Right kidney (tissue), 9 donors: ENCODE measurements around the gene CEP164.

Experiments used
- DNase-seq: peaks from one replicate; pipeline ENCODE4 v3.0.0-alpha.2; 2016
- long read RNA-seq, 8 donors: transcript quantifications; one replicate each; lab custom pipeline, GENCODE V29; 2026

CEP164 gene
- long read RNA-seq, donor 1, transcript CEP164-204 (5 exons, 585 nt) = major isoform, 5 of 9 reads
- long read RNA-seq, donor 1, partial matches to known transcripts = 0 of 9 reads
- long read RNA-seq, donor 1, other reads (novel, unspliced or antisense) = 0 of 9 reads
- long read RNA-seq, donor 2, partial matches to known transcripts = 0 of 5 reads
- long read RNA-seq, donor 2, other reads (novel, unspliced or antisense) = 0 of 5 reads
- long read RNA-seq, donor 3, partial matches to known transcripts = 0 of 3 reads
- long read RNA-seq, donor 3, other reads (novel, unspliced or antisense) = 0 of 3 reads
- long read RNA-seq, donor 4, transcript CEP164-205 (4 exons, 1,407 nt) = major isoform, 5 of 11 reads
- long read RNA-seq, donor 4, partial matches to known transcripts = 0 of 11 reads
- long read RNA-seq, donor 4, other reads (novel, unspliced or antisense) = 0 of 11 reads
- long read RNA-seq, donor 5, partial matches to known transcripts = 0 of 9 reads
- long read RNA-seq, donor 5, other reads (novel, unspliced or antisense) = 0 of 9 reads
- long read RNA-seq, donor 6, partial matches to known transcripts = 0 of 8 reads
- long read RNA-seq, donor 6, other reads (novel, unspliced or antisense) = 0 of 8 reads
- long read RNA-seq, donor 7, partial matches to known transcripts = 0 of 12 reads
- long read RNA-seq, donor 7, other reads (novel, unspliced or antisense) = 0 of 12 reads
- long read RNA-seq, donor 8, partial matches to known transcripts = 0 of 10 reads
- long read RNA-seq, donor 8, other reads (novel, unspliced or antisense) = 0 of 10 reads

DNA sequence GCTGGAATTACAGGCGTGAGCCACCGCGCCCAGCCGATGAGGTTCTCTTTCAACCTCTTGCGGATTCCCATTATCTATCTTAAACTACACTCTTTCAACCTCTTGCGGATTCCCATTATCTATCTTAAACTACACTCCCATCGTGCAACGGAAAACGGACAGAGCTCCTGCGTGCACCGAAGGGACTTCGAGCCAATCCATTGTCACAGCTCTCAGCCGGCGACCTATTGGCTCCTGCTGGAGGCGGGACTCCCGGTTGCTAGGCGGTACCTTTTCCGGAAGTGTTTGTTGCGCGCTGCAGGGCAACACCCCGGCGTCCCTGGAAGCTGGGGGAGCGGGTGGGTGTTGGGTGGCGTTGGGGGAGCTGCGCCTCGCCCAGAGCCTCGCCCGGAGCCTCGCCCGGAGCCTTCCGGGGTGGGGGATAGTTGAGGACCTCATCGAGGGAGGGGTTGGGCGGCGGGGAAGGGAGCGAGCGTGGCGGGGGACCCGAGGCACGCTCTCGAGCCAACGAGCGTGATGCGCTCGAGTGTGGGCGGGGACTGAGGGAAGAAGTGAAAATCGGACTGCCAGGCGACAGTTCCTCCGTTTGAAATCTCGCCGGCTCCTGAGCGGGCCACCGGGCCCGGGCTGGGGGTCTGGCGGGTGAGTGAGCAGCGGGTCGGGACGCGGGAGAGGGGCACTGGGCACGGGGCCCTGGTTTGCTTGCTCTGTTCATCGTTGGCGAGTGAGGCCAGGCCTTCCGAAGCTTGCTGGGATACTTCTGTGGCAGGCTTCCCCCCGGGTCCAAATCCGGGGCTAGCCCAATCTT is at the start of gene CEP164:
Gene CEP164 (plus strand): TSS at position 288 of the 808 bp plus-strand sequence. CDS start 10,733 bp downstream, outside the sequence.
- peak; percentile 88 for DNase-seq

DNA sequence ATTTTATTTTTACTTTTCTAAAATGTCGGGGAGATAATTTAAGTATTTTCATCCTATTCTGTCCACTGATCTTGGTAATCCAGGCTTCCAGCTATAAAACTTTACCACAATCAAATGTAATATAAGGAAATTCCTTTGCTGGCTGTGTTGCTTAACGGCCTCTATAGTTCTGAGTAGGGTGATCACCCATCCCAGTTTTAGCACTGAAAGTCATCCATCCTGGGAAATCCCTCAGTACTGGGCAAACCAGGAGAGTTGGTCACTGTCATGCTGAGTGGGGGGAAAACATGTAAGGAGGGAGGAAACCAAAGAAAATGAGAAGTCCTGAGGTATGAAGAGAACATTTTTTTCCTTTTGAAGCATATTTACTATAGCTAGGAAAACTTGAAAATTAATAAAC is 49.3 kb upstream of the CEP164 start:
- no peak for DNase-seq

DNA sequence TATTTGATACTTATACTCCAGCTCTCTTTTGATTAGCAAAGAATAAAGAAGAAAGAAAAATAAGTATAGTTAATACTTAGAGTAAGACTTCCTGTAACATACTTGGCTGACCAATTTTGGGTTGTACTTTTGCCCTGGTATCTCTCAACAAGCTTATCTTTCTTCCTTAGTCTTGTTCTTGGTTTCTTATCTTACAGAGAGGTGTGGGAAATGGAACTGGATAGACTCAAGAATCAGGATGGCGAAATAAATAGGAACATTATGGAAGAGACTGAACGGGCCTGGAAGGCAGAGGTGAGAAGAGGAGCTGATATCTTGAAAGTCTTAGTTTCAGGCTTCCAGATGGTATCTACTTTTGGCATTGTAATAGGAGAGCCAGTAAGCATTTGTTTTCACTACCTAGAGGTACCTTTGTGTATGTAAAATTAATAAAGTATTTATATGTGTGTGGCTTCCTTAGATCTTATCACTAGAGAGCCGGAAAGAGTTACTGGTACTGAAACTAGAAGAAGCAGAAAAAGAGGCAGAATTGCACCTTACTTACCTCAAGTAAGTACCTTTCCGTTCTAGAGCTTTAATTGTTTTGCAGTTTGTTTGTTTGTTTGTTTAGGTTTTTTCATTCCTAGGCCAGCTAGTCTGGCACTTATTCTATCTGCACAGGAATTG is 47.8 kb upstream of the CEP164 start:
- DNase-seq = no peak

DNA sequence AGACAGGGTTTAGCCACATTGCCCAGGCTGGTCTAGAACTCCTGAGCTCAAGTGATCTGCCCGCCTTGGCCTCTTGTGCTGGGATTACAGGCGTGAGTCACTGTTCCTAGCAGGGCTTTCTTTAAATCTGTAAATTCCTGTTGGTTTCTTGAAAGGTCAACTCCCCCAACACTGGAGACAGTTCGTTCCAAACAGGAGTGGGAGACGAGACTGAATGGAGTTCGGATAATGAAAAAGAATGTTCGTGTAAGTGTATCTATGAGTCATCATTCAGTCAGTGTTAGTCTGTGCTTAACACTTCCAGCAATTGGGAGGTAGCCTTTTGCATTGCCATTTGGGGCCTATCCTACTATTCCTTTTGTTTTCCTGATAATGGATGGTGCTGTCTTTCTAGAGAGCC is 46.5 kb upstream of the CEP164 start:
- no peak for DNase-seq

DNA sequence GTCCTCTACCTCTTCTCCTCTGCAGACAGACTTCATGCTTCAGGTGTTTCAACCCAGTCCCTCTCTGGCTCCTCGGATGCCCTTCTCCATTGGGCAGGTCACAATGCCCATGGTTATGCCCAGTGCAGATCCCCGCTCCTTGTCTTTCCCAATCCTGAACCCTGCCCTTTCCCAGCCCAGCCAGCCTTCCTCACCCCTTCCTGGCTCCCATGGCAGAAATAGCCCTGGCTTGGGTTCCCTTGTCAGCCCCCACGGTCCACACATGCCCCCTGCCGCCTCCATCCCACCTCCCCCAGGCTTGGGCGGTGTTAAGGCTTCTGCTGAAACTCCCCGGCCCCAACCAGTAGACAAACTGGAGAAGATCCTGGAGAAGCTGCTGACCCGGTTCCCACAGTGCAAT is 45.8 kb upstream of the CEP164 start:
- DNase-seq = no peak

DNA sequence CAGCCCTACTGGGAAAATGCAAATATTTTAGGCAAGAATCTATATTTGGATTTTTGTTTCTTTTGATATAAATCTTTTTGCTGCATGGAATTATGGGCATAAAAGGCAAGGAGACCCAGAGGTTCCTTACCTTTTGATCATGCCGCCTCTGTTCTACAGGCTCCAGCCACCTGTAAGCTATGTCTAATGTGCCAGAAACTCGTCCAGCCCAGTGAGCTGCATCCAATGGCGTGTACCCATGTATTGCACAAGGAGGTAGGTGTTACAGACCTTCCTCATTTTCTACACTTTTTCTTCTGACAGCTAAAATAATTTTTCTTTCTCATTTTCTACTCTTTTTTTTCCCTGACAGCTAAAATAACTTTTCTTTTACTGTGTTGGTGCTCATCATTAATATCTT is 44.7 kb upstream of the CEP164 start:
- no peak for DNase-seq

DNA sequence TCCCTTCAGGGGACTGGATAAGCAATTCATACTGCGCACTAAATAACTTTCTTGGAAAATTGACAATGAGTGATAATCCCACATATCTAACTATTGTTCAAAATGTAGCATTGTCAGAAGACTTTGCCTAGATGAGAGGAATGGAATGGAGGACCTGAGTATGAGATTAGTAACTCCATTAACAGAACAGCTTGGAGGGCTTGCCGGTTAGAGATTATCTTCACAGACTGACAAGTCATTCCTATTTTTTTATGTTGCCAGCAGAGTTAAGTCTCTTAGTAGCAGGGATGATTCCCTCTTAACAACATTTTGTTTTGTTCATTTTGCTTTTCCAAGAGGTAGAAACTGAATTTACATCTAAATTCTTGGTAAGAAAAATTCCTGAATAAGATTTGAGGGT is 43.6 kb upstream of the CEP164 start:
- no peak for DNase-seq

DNA sequence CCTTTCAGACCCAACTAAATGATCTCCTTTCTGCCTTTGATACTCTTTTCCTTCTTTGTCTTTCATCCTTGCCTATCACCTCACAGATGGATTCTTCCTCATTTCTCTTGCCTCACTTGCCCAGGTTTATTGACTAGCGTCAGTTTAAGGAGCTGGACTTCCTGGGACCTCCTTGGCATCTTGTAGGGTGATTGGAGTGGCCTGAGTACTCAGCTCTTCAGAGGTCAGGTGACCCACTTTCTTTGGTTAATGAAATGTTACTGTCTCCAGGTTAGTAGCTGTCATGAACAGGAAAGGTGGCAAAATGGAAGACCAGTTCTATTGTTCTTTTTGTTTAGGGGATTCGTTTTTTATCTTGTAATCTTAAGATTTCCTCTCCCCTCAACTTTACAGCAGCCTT is 41.1 kb upstream of the CEP164 start:
- DNase-seq = no peak

DNA sequence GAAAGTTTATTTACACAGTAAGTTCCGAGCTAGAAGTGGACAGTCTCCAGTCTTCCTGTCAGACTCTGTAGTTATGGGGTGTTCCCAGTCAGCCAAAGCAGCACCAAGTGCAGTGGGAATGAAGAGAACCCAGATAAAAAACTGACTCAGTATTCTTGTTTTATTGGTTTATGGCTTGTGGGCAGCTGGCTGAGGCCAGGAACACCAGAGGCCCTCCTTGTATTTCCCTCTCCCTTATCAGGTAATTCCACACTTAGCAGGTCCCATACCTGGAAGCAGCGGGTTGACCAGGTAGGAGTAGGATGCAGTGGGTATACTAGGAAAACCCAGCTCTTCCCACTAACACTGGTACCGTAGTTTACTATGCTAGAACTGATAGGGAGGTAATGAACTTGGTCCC is 40.0 kb upstream of the CEP164 start:
- DNase-seq = no peak

DNA sequence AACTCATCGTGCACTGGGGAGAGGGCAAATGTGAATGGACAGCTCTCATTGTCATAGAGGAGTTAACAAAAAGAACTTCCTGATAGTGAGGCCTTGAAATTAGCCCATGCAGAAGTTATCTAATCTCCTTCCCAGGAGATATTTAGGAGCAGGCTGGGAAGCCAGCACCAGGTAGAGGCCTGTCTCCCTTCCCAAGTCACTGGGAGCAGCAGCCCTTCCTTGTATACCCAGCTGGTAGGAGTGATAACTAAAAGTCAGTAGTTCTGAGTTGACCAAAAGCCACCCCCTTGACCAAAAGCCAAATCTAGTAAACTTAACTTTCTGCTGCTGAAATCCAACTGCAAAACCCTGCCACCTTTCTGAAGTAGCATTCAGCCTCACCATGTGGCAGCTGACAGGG is 37.9 kb upstream of the CEP164 start:
- DNase-seq = no peak

DNA sequence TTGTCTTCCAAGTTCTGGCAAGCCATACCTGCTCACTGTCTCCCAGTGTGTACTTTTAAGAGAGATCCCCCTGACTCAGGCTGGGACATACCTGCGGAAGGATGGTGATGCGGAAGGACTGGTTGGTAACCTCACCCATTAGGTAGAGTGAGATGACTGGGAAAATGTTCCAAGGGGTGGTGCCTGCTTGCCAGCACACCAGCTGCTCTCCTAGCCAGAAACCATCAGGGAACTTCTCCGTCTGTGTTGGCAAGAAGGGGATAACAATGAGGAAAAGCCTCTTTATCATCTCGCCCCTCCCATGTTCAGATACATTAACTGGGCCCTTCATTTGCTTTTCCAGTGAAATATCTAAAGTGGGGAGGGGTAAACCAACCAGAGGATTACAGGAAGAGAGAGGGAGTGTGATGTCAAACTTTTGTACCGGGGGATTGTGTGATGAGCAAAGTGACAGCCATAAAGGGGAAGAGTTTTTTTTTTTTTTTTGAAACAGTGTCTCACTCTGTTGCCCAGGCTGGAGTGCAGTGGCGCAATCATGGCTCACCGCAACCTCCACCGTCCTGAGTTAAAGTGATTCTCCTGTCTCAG is 36.8 kb upstream of the CEP164 start, which contains the start of gene BACE1-AS:
Gene BACE1-AS (plus strand): TSS at position 538 of the 588 bp plus-strand sequence.
- no peak for DNase-seq

DNA sequence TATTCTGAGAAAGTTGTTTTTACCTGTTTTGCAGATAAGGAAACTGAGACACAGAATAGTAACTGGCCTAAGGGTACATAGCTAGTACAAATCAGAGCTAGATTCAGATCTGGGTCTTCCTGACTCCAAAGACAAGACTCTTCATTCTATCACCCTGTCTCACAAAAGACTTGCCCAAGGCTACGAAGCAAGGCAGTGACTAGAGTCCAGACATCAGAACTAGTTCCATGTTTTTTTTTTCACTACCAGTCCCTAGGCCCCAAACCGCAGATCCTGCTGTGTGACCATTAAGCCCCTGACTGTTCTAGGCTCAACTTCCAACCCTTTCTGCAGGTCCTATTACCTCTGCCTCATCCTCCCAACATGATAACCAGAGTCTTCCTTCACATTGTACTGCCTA is 35.0 kb upstream of the CEP164 start:
- no peak for DNase-seq

DNA sequence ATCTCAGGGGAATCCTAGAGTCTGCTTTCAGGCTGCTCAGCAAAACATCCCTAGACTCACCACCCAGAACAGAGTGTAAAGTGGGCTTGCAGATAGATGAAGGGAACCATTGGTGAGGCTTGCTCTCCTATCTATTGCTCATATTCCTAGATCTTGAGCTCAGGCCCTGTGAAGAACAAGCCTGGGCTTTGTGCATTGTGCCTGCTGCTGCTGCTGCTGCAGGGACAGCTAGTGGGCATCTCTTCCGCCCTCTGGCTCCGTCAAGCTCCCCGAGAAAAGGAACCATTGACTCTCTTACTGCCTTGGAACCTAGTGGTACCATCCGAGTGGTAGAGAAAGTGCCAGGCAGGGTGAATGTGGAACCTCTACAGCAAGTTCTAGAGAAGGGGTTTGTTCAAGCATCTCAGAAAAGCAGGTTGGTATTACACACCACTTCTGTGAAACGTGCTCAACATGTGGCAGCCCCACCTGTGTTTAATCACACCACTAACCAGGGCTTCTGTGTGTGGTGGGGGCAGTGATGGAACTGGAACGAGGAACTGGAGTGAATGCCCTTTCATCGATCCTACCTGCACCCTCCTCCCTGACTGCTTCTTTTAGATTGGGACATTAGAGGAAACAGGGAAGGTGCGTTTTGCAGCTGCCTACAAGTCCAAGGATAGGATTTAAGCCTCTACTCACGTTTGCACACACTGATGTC is 32.1 kb upstream of the CEP164 start:
- no peak for DNase-seq

DNA sequence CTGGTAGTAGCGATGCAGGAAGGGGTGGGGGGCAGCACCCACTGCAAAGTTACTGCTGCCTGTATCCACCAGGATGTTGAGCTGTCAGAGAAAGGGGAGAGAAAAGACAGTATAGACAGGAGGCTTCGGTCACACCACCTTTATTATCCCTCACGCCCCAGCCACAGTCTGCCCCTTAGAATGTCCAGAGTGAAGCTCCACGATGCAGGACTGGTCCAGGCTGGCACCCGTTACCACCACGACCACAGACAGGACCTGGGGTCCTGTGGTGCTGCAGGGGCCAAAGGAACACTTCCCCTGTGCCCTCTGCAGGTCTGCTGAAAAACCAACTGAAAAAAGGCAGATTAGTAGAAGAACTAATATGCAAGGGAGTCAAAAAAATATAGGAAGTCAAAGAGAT is 30.8 kb upstream of the CEP164 start:
- DNase-seq = no peak

DNA sequence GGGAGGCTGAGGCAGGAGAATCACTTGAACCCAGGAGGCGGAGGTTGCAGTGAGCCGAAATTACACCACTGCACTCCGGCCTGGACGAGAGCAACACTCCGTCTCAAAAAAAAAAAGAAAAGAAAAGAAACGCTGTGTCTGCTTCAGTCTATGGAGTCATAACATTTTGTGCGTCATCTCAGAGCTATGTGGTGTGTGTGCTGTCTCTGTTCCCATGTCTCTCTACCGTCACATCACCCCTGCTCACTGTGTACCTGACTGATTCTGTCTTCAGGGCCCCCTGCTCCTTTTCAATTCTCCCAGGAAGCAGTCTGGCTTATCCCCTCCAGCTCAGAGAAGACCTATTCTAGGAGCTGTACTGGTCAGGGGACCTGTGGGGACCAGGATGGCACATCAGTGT is 29.5 kb upstream of the CEP164 start:
- no peak for DNase-seq

DNA sequence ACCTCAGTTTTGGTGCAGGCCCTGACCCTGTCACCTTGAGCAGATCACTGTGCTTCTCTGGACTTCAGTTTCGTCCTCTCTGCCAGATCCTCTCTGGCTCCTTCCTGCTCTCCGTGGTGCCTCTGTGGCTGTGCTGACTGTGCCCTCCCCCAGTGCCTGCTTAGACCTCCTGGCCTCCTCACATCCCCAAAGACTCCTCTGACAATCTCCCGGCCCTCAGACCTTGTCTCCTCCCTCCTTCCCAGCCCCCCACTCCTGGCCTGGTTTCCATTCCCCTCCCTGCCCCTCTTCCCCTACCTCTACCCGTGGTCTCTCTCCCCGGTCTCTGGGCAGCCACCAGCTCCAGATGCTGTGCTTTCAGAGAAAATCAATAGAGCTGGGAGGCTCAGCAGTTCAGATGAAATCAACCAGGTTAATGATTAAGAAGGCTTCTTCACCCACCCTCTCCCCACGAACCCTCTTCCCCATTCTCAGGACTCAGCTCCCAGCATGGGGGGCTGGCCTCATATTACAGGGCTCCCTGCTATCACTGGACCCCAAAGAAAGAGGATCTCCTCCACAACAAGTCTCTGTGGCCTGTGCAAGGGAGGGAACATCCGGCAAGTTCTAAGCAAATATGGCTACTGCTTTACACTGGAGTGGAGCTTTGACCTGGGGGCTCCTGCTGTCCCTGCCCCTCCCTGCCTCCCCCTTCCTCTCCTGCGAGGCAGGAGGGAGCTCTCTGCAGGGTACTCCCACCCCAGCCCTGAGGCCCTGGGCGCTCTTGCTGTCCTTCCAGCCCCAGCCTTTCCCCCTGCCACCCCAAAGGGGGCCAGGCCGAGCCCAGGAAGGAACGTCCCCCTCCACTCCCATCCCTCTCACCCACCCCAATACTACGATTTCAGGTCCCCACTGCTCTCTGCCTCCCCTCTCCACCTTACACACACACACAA is 28.0 kb upstream of the CEP164 start:
- DNase-seq = peak; percentile 68

DNA sequence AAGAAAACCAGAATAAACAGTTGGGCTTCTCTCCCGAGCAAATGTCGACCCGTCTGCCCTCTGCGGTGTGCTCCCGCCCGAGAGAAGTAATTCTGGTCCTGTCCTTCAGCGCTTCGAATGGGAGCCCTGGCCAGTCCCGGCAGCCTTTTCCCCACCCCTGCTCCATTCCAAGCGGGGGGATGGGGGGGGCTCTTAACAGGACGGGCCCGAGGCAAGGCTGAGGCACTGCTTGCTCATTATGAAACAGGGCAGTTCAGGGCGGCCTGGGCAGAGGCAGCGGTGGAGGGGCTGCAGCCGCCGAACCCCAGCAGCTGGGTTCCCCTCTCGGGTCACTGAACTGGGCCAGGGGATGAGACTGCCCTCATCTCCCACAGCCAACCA is 27.4 kb upstream of the CEP164 start:
- DNase-seq = peak; percentile 82

DNA sequence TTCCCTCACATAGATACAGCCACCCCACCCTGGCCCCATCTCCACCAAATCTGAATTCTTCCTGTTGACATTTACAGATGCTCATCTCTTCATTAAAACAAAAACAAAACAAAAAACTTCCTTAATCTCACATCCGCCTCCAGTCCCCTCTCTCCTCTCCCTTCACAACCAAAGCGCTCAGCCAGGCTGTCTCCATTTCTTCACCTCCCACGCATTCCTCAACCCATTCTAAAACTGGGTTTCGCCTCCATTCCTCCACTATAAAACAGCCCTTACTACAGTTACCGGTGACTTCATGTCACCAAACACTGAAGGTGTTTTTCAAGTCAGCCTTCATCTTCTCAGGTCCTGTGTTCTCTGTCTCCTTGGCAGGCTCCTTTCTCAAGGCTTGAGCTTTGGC is 26.9 kb upstream of the CEP164 start:
- DNase-seq = no peak

DNA sequence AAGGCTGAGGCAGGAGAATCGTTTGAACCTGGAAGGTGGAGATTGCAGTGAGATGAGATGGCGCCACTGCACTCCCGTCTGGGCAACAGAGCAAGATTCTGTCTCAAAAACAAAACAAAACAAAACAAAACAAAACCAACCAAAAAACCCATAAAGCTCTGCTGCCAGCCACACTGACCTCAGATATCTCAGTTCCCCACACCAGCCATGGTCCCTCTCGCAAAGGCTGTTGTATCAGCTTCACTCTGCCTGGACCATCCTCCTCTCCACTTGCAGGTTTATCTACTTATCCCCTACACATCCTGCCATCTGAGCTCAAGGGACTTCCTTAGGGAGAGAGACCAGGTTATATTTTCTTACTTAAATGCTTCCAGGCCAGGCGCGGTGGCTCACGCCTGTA is 25.4 kb upstream of the CEP164 start:
- no peak for DNase-seq

DNA sequence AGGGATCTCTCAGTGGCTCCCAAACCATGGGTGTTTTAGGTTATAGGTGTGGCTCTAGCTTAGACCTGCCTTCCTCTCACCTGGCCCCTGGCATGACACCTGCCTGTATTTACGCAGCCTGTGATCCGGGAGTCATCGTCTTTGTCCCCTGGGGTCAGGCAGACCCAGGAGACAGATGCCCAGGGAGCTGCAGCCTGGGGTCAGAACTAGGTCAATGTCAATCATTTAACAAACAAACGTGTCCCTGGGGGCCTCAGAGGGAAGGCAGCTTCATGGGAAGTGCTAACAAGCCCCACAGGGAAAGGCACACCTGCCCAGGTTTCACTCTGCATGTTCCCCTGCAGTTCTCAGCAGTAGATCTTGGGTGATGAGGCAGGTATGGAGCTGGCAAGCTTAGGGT is 24.6 kb upstream of the CEP164 start:
- DNase-seq = no peak
